ENCODE data around the gene DHX8.
"Not testable (repeated sequence)": the region's sequence is repeated elsewhere in the genome, so short reads cannot be mapped to it uniquely, and the experiment has no call there.

Gene DHX8

GRCh38 chr17:43463241-43463640, 20.5 kb upstream of the DHX8 start:
- DNase-seq: no peak

DNA sequence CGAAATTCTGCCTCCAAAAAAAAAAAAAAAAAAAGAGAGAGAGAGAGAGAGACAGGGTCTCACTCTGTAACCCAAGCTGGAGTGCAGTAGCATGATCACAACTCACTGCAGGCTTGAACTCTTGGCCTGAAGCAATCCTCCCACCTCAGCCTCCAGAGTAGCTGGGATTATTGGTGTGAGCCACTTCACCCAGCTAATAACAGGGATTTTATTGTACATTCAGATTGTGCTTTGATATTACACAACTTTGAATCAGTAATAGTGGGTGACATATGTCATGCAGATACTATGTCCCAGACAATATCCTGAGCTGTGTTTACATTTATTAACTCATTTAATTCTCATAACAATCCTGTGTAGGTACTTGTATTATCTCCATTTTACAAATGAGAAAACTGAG, 19.7 kb upstream of the DHX8 start:
- no peak for DNase-seq

DNA sequence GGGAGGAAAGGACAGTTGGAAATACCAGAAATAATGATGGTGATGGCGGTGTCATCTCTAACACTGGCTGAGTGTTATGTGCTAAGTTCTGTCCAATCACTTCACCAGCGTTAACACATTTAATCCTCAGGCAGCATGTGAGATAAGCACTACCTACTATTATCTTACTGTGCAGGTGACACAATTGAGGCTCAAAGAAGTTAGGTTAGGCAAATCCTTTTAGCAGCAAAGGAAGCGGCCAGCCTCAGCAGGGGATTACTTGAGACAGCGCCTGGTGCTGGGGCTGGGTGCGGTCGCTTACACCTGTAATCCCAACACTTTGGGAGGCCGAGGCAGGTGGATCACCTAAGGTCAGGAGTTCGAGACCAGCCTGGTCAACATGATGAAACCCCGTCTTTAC, 18.7 kb upstream of the DHX8 start:
- DNase-seq: no peak

- no peak for DNase-seq
These were observed 15.7 kb upstream of the DHX8 start for GRCh38 chr17:43467981-43468581.

DNA sequence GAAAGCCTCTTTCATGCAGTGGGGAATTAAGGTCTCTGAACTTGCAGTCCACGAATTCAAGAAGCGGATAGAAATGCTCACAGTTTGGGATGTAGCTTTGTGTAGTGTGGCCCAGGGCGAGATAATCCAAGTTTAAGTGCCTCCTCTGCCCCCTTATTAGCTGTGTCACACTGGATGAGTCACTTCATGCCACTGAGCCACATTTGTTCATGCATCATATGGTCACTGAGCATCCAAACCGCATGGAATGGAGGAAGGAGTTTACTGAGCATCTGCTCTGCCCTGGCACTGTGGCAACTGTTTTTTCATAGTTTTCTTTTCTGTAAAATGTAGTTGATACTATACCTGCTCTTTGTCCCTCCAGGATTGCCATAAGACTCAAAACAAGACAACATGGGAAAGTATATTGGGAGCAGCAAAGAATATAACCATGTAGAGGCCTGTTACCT, 15.1 kb upstream of the DHX8 start:
- DNase-seq: no peak

DNA sequence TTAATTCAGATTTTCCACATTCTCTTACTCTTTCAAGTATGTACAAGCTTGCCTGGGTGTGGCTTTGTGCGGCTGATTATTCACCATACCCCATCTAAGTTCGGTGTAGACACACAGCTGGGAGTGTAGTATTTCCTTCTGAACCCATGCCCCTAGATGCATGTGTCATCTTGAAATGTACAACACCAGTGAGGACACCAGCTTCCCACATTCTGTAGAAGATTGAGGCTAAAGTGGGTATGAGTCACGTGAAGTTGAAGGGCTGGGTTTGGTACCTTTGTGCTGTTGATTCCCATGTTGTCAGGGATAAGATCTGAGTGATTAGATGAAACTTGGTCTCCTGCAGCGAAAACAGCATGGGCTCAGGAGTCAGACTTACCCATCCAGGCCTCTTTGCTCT, 14.6 kb upstream of the DHX8 start:
- no peak for DNase-seq

DNA sequence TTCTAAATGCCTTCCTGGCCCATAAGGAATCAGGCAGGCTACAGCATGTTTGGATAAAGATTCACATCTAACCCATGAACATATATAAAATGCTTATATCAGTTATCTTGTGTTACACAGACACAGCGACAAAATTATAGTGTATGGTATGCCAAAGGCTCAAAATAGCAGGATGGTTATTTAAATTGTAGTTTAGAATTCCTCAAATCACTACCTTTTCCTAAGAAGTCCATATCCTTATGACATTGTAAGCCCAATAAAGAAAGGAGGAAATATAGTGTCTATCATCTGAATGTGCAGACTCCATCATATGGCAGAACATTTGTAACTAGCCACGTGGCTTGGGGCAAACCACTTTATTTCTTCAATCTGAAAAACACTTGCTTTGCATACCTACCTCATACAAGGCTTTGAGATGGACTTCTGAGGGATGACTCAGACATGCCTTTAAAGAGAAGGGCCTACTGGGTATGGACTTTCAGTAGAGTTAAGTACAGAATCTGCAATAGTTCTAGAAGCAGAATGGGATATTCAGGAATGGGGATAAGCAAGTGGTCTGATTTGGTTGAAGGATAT, 12.1 kb upstream of the DHX8 start:
- no peak for DNase-seq

DNA sequence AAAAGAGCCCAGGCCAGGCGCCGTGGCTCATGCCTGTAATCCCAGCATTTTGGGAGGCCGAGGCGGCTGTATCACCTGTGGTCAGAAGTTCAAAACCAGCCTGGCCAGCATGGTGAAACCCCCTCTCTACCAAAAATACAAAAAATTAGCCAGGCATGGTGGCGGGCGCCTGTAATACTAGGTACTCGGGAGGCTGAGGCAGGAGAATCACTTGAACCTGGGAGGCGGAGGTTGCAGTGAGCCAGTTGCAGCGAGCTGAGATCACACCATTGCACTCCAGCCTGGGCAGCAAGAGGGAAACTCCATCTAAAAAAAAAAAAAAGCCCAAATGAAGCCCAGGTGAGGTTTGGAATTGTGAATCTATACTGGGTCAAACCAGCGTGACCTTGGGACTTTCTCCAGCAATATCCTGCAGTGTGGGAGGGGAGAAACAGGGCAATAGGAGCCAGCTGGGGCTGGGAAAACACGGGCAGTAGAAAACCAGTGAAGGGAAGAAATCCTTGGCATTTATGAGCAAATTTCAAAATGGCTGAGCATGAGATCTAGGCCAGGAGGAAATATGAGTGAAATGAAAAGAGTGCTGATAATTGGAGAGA, 8.2 kb upstream of the DHX8 start:
- DNase-seq: no peak

DNA sequence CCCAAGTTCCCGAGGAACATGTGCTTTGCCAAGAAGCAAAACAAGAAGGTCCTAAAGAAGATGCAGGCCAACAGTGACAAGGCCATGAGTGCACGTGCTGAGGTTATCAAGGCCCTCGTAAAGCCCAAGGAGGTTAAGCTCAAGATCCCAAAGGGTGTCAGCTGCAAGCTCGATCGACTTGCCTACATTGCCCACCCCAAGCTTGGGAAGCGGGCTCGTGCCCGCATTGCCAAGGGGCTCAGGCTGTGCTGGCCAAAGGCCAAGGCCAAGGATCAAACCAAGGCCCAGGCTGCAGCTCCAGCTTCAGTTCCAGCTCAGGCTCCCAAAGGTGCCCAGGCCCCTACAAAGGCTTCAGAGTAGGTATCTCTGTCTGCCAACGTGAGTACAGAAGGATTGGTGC, 7.5 kb upstream of the DHX8 start:
- DNase-seq: not testable (repeated sequence)

DNA sequence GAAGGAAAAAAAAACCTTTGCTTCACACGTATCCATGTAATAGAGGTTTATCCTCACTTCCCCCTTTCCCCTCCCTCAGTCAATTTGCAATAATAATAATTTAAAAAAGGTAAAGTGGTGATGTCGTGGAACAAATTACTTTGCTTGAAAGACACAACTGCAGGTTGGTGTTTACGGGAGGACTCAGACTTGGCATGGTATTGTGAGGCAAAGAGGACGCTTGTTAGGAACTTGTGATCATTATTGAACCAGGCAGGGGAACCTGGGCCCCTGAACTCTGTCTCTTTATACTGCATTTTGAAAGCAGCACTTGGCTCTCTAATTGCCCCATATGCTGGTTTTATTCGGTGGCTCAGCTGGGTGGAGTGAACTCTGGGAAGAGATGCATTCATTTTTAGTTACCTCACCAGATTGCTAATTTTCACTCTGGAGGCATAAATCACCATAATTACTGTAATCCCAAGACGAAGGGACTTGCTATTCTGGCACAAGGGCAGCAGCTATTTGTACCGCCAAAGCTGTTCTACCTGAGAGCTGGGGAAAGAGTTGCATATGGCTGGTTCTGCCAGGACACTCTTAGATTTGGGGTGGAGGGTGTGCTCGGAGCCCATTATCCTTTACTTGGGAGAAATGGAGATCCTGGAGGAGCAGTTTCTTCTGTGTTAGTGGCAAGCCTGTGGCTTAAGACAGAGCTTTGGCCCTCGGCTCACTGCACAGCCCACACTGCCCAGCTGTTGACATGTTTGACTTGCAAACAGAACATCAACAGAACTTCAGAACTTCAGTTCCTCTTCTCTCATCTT, 5.7 kb upstream of the DHX8 start:
- no peak for DNase-seq

- DNase-seq: no peak
These were observed 3.8 kb upstream of the DHX8 start for GRCh38 chr17:43479948-43480347.

DNA sequence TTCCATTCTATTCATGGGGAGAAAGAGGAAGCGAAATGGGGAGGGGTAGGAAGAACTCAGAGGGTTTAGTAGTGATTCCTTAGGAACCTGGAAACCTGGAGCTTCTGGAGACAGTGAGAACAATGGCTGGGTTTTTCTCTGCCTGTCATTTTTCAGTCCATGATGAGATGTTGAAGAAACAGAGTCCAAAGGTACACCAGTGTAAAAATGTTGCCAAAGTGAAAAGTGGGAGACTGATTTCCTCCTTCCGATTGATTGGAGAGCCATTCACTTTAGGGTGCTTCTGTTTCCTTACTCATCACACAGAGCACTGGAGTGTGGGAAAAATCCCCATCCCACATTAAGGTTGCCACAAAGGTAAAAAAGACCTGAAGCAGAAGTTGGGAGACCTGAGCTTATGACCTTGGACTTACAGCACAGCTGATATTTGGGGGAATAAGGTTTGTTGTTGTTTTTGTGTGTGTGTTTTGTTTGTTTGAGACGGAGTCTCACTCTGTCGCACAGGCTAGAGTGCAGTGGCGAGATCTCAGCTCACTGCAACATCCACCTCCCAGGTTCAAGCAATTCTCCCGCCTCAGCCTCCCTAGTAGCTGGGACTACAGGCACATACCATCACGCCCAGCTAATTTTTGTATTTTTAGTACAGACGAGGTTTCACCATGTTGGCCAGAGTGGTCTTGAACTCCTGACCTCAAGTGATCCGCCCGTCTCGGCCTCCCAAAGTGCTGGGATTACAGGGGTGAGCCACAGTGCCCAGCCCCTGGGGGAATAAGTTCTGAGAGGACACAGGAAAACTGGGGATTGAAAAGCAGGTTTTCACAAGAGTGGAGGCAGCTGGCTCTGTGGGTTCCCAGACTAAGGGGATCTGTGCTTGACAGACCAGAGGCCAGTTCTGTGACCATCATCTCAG, 1.4 kb upstream of the DHX8 start:
- DNase-seq: no peak

- no peak for DNase-seq
These were observed 6.8 kb downstream of the DHX8 start for GRCh38 chr17:43490621-43491020.

DNA sequence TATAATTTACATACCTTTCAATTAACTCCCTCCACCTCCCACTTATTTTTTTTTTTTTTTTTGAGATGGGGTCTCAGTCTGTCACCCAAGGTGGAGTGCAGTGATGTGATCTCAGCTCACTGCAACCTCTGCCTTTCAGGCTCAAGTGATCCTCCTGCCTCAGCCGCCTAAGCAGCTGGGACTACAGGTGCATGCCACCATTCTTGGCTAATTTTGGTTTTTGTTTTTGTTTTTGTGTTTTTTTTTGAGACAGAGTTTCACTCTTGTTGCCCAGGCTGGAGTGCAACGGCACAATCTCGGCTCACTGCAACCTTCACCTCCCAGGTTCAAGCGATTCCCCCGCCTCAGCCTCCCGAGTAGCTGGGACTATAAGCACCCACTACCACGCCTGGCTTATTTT, 25.7 kb downstream of the DHX8 start:
- not testable (repeated sequence) for DNase-seq

DNA sequence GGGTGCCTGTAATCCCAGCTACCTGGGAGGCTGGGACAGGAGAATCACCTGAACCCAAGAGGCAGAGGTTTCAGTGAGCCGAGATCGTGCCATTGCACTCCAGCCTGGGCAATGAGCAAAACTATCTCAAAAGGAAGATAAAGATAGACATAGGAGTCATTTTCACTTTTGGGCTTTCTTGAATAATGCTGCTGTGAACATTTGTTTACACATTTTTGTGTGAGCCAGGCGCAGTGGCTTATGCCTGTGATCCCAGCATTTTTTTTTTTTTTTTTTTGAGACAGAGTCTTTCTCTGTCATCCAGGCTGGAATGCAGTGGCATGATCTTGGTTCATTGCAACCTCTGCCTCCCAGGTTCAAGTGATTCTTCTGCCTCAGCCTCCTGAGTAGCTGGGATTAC, 27.4 kb downstream of the DHX8 start:
- DNase-seq: not testable (repeated sequence)

- DNase-seq: no peak
These were observed 31.9 kb downstream of the DHX8 start for GRCh38 chr17:43515656-43516055.

- DNase-seq: no peak
These were observed 33.4 kb downstream of the DHX8 start for GRCh38 chr17:43517161-43517560.

DNA sequence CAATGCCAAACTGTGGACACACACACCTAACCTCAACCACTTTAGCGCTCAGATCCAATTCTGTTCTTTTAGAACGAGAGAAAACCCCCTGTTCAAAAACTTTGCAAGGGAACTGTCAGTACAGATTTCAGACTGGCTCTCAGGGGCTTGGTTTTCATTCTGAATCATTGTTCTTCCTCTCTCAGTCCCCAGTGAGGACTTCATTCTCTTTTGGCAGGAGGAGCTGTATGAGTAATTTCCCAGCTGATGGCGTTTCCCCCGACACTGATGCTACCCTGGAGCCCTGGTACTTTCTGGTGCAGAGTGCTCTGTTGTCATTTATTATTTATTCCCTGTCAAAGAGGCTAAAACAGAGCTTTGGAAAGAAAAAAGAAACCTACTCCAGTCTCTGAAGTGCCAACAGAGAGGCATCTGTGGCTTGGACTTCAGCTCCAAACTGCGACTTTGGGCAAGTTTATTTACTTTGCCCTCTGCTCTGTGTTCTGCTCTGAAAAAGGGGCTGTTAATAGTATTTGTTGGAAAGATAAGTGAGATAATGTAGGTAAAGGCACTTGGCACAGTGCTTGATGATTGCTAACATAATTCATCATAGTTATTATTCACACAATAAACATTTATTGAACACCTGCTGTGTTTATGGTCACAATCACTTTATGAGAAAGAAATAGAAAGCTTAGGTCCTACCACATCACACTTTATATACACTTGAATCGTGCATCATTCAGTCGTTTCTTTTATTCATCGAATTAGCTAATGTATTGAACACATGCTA, 34.0 kb downstream of the DHX8 start:
- DNase-seq: no peak

DNA sequence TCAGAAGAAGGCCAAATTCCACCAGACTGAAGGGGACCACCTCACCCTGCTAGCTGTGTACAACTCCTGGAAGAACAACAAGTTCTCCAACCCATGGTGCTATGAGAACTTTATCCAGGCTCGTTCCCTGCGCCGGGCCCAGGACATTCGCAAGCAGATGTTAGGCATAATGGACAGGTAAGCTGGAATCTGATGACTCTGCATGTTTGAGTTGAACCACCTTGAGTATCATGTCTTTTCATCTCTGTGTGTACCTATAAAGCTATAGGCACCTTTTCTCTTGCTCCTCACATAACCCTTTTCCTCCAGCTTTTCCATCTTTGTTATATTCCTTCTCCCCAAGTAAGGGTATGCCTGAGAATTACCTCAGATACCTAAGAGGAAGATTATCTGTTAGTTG, 37.6 kb downstream of the DHX8 start:
- no peak for DNase-seq

DNA sequence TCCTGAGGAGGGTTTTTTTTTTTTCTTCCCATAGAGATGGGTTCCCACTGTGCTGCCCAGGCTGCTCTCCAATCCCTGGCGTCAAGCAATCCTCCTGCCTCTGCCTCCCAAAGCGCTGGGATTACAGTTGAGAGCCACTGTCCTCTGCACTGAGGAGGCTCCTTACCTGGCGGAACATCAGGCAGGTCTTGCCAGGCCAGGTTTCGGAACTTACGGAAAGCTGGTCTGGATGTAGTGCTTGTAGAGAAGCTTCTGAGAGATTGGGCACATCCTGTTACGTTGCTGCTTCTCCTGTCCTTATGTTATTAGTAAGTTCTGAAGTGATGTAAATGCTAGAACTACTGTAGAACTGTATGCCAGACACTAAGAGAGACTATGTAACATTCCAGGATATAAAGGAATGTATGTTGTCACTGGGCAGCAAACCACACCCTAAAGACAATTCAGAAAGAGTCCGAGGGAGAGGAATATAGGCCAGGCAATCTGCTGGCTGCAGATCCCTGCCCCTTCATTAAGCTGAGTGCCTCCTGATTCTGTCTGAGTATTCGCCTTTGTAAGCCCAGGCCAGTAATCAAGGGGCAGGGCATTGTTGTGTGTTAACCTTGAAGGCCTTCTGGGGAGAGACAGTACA, 41.3 kb downstream of the DHX8 start:
- DNase-seq: no peak

GRCh38 chr17:43526886-43527648, 43.3 kb downstream of the DHX8 start:
- DNase-seq: no peak

Data from KG1 (cell line).